GM12865 (cell line): ENCODE data around the gene GSKIP.

Experiments
- DNase-seq: peaks from one replicate; pipeline ENCODE4 v3.0.0; 2010; ENCODE audit warnings: low read depth
- H3K4me3 ChIP-seq: 2 replicates; pipeline ENCODE4 v1.5.1; 2011; ENCODE audit warnings: mild to moderate bottlenecking, low read depth, low read length, control low read depth
- CTCF ChIP-seq: IDR thresholded peaks from 2 replicates; pipeline ENCODE4 v1.5.1; 2011; ENCODE audit warnings: low read length, control low read depth, low read depth, inconsistent platforms; ENCODE audit not compliant: insufficient read depth; ENCODE audit errors: missing control alignments

The GSKIP gene

GRCh38 chr14:96362965-96363750, at the start of gene GSKIP, which contains the start of gene ATG2B:
TSS of gene GSKIP (plus strand) at chr14:96363526. CDS start at chr14:96382248, 18,722 bp downstream.
TSS of gene ATG2B (minus strand) at chr14:96363341. CDS start at chr14:96362976, 365 bp downstream.
- peak within 1 kb of the TSS; percentile 89 for H3K4me3 ChIP-seq
- DNase-seq = peak; percentile 97
- TF ChIP-seq CTCF = no peak

GRCh38 chr14:96316087-96316486, 47.2 kb upstream of the GSKIP start:
- DNase-seq = no peak
- no peak for TF ChIP-seq CTCF
- no peak overlapping the region for H3K4me3 ChIP-seq

GRCh38 chr14:96318836-96319235, 44.5 kb upstream of the GSKIP start:
- no peak for DNase-seq
- no peak overlapping the region for H3K4me3 ChIP-seq
- no peak for TF ChIP-seq CTCF

GRCh38 chr14:96320605-96321004, 42.7 kb upstream of the GSKIP start:
- no peak overlapping the region for H3K4me3 ChIP-seq
- no peak for DNase-seq
- no peak for TF ChIP-seq CTCF

GRCh38 chr14:96324219-96324618, 39.1 kb upstream of the GSKIP start:
- no peak overlapping the region for H3K4me3 ChIP-seq
- TF ChIP-seq CTCF = no peak
- no peak for DNase-seq

GRCh38 chr14:96338551-96338950, 24.8 kb upstream of the GSKIP start:
- no peak overlapping the region for H3K4me3 ChIP-seq
- DNase-seq = no peak

More at GRCh38 chr14:96338551-96338950, 24.8 kb upstream of the GSKIP start:
- TF ChIP-seq CTCF = no peak
